ENCODE results near the gene DAAM1. TPM values are rescaled to one million over a fixed set of nuclear protein-coding genes. Genes with fewer than 3 reads are reported as not detected.

Gene DAAM1
- total and polyA plus RNA-seq, 2 donors from 2014 or later, result 5.3 to 47.8 TPM

GRCh38 chr14:59241121-59241520 is 52.7 kb downstream of the DAAM1 start:
- Histone ChIP-seq H3K4me1 (ENCODE audit: control insufficient read depth in 2 of 3, insufficient read depth in 2 of 3, low read depth in 1 of 3, low read length in 3 of 3) (peaks cover 0 to 7% (median 4%) of the 10 kb centered on the region in 3 donors), H3K27me3 (ENCODE audit: control insufficient read depth, insufficient read depth, low read length) (no peaks in the 10 kb centered on the region), H3K36me3 (ENCODE audit: control insufficient read depth in 2 of 3, insufficient read depth in 3 of 3, low read length in 3 of 3) (no peaks in the 10 kb centered on the region), H3K4me3 (ENCODE audit: low read length in 3 of 3) (no peak overlapping the region), H3K9ac (ENCODE audit: low read length in 3 of 3) (no peak overlapping the region), H3K9me3 (ENCODE audit: control insufficient read depth in 2 of 3, insufficient read depth in 1 of 3, low read length in 3 of 3) (no peaks in the 10 kb centered on the region), H3K27ac (ENCODE audit: low read depth in 2 of 2, low read length in 2 of 2) (no peak overlapping the region)
- intact Hi-C loops (cut with DNase I), result no loop called here
- DNase-seq (no peak), FAIRE-seq (no peak)
- TF ChIP-seq CTCF (IDR thresholded peaks at IDR 0.05; ENCODE audit: borderline replicate concordance, extremely low read depth, insufficient read depth), result no peak

GRCh38 chr14:59243174-59243573 is 54.7 kb downstream of the DAAM1 start:
- TF ChIP-seq CTCF (IDR thresholded peaks at IDR 0.05; ENCODE audit: borderline replicate concordance, extremely low read depth, insufficient read depth), result no peak
- H3K36me3 ChIP-seq (ENCODE audit: control insufficient read depth in 2 of 3, insufficient read depth in 3 of 3, low read length in 3 of 3), result no peaks in the 10 kb centered on the region
- FAIRE-seq (no peak), DNase-seq (no peak)
- no peaks in the 10 kb centered on the region for H3K9me3 ChIP-seq (ENCODE audit: control insufficient read depth in 2 of 3, insufficient read depth in 1 of 3, low read length in 3 of 3)
- no peaks in the 10 kb centered on the region for H3K27me3 ChIP-seq (ENCODE audit: control insufficient read depth, insufficient read depth, low read length)
- H3K4me1 ChIP-seq (ENCODE audit: control insufficient read depth in 2 of 3, insufficient read depth in 2 of 3, low read depth in 1 of 3, low read length in 3 of 3), result peaks cover 0 to 10% (median 7%) of the 10 kb centered on the region in 3 donors
- no peak overlapping the region for H3K27ac ChIP-seq (ENCODE audit: low read depth in 2 of 2, low read length in 2 of 2)
- intact Hi-C loops (cut with DNase I), result no loop called here
- no peak overlapping the region for H3K9ac ChIP-seq (ENCODE audit: low read length in 3 of 3)
- no peak overlapping the region for H3K4me3 ChIP-seq (ENCODE audit: low read length in 3 of 3)

GRCh38 chr14:59244581-59244980 is 56.1 kb downstream of the DAAM1 start:
- TF ChIP-seq CTCF (IDR thresholded peaks at IDR 0.05; ENCODE audit: borderline replicate concordance, extremely low read depth, insufficient read depth), result no peak
- no peaks in the 10 kb centered on the region for H3K27me3 ChIP-seq (ENCODE audit: control insufficient read depth, insufficient read depth, low read length)
- FAIRE-seq (no peak), DNase-seq (no peak)
- no peak overlapping the region for H3K9ac ChIP-seq (ENCODE audit: low read length in 3 of 3)
- H3K27ac ChIP-seq (ENCODE audit: low read depth in 2 of 2, low read length in 2 of 2), result no peak overlapping the region
- peaks cover 0 to 11% (median 5%) of the 10 kb centered on the region in 3 donors for H3K4me1 ChIP-seq (ENCODE audit: control insufficient read depth in 2 of 3, insufficient read depth in 2 of 3, low read depth in 1 of 3, low read length in 3 of 3)
- H3K4me3 ChIP-seq (ENCODE audit: low read length in 3 of 3), result no peak overlapping the region
- H3K9me3 ChIP-seq (ENCODE audit: control insufficient read depth in 2 of 3, insufficient read depth in 1 of 3, low read length in 3 of 3), result no peaks in the 10 kb centered on the region
- intact Hi-C loops (cut with DNase I), result no loop called here
- no peaks in the 10 kb centered on the region for H3K36me3 ChIP-seq (ENCODE audit: control insufficient read depth in 2 of 3, insufficient read depth in 3 of 3, low read length in 3 of 3)

- intact Hi-C loops (cut with DNase I), result no loop called here
- Histone ChIP-seq H3K27ac (ENCODE audit: low read depth in 2 of 2, low read length in 2 of 2) (no peak overlapping the region), H3K9ac (ENCODE audit: low read length in 3 of 3) (no peak overlapping the region), H3K4me3 (ENCODE audit: low read length in 3 of 3) (no peak overlapping the region), H3K9me3 (ENCODE audit: control insufficient read depth in 2 of 3, insufficient read depth in 1 of 3, low read length in 3 of 3) (no peaks in the 10 kb centered on the region), H3K27me3 (ENCODE audit: control insufficient read depth, insufficient read depth, low read length) (no peaks in the 10 kb centered on the region), H3K4me1 (ENCODE audit: control insufficient read depth in 2 of 3, insufficient read depth in 2 of 3, low read depth in 1 of 3, low read length in 3 of 3) (peaks cover 0 to 11% (median 3%) of the 10 kb centered on the region in 3 donors), H3K36me3 (ENCODE audit: control insufficient read depth in 2 of 3, insufficient read depth in 3 of 3, low read length in 3 of 3) (no peaks in the 10 kb centered on the region)
- TF ChIP-seq CTCF (IDR thresholded peaks at IDR 0.05; ENCODE audit: borderline replicate concordance, extremely low read depth, insufficient read depth), result no peak
- FAIRE-seq (no peak), DNase-seq (no peak)
Observed at GRCh38 chr14:59245809-59246295, 57.4 kb downstream of the DAAM1 start.
